GM18907 (cell line): Measurements from ENCODE around the gene SLC39A3.
"Not testable (repeated sequence)": the region's sequence is repeated elsewhere in the genome, so short reads cannot be mapped to it uniquely, and the experiment has no call there.

Experiments used
- ATAC-seq: cut with Tn5 transposase; IDR thresholded peaks from one replicate; pipeline ENCODE4 v1.9.1; 2021; ENCODE audit warnings: mild to moderate bottlenecking, moderate library complexity; ENCODE audit not compliant: unreplicated experiment

The SLC39A3 gene

GRCh38 chr19:2723747-2724146 is 16.1 kb downstream of the SLC39A3 start:
- no peak for ATAC-seq

- no peak for ATAC-seq
Measured at GRCh38 chr19:2723345-2723715, 16.5 kb downstream of the SLC39A3 start.

- ATAC-seq = no peak
Measured at GRCh38 chr19:2722541-2723344, 17.1 kb downstream of the SLC39A3 start.

- ATAC-seq = no peak
Measured at GRCh38 chr19:2721570-2722540, 18.0 kb downstream of the SLC39A3 start.

- ATAC-seq = no peak
Measured at GRCh38 chr19:2720777-2721569, 18.8 kb downstream of the SLC39A3 start, which contains the start of gene DIRAS1. Gene DIRAS1, minus strand, starts transcription at chr19:2721372. Its CDS starts 3,566 bp downstream, at chr19:2717806.

GRCh38 chr19:2719920-2720776 is 19.7 kb downstream of the SLC39A3 start:
- no peak for ATAC-seq

GRCh38 chr19:2719232-2719735 is 20.5 kb downstream of the SLC39A3 start:
- ATAC-seq = no peak

GRCh38 chr19:2717638-2718541 is 21.9 kb downstream of the SLC39A3 start:
- no peak for ATAC-seq

GRCh38 chr19:2716722-2717637 is 22.8 kb downstream of the SLC39A3 start:
- no peak for ATAC-seq

- ATAC-seq = no peak
Measured at GRCh38 chr19:2716275-2716650, 23.6 kb downstream of the SLC39A3 start.

GRCh38 chr19:2715470-2716274 is 24.1 kb downstream of the SLC39A3 start:
- ATAC-seq = no peak

GRCh38 chr19:2714531-2715269 is 25.1 kb downstream of the SLC39A3 start:
- ATAC-seq = no peak

- ATAC-seq = not testable (repeated sequence)
Measured at GRCh38 chr19:2714102-2714501, 25.7 kb downstream of the SLC39A3 start.

- not testable (repeated sequence) for ATAC-seq
Measured at GRCh38 chr19:2713170-2713569, 26.6 kb downstream of the SLC39A3 start.

GRCh38 chr19:2711875-2712205 is 28.0 kb downstream of the SLC39A3 start:
- no peak for ATAC-seq

GRCh38 chr19:2711172-2711874 is 28.5 kb downstream of the SLC39A3 start:
- ATAC-seq = no peak
